Bronchial epithelial cell (primary cell): ENCODE results near the gene SERTAD4. TPM values are rescaled to one million over a fixed set of nuclear protein-coding genes. Genes with fewer than 3 reads are reported as not detected.
A peak's percentile ranks its signal among the peaks of the same experiment; 100 is the strongest.

ENCODE experiments used
- DNase-seq: peaks from one replicate; pipeline ENCODE4 v3.0.0-alpha.2; 2010; ENCODE audit warnings: low read depth
- FAIRE-seq: peaks from 2 replicates; lab custom pipeline; 2011; peaks lifted over from hg19 to GRCh38; lab: Jason Lieb, UNC
- H3K27me3 ChIP-seq: 2 replicates; pipeline ENCODE4 v1.5.1; 2011; ENCODE audit warnings: low read length; ENCODE audit not compliant: control insufficient read depth, insufficient read depth
- H3K36me3 ChIP-seq: 2 replicates; pipeline ENCODE4 v1.5.1; 2011; ENCODE audit warnings: low read length; ENCODE audit not compliant: control insufficient read depth, insufficient read depth
- H3K4me3 ChIP-seq: 2 replicates; pipeline ENCODE4 v1.5.1; 2011; ENCODE audit warnings: mild to moderate bottlenecking, low read depth, low read length, control low read depth
- total RNA-seq: library from RNA; depleted of rRNA; stranded (reverse); fragments of >200 nt; gene quantifications from 2 replicates; pipeline ENCODE4 v1.2.1, GENCODE V29; 2014
- TF ChIP-seq, protein P1 (sequence below): IDR thresholded peaks from 2 replicates; pipeline ENCODE4 v1.5.1; 2011; ENCODE audit warnings: mild to moderate bottlenecking, moderate library complexity, low read length, control low read depth, inconsistent platforms; ENCODE audit not compliant: insufficient read depth, severe bottlenecking

The SERTAD4 gene
- total RNA-seq, 1 donor from 2014 or later: 0.26 TPM

DNA sequence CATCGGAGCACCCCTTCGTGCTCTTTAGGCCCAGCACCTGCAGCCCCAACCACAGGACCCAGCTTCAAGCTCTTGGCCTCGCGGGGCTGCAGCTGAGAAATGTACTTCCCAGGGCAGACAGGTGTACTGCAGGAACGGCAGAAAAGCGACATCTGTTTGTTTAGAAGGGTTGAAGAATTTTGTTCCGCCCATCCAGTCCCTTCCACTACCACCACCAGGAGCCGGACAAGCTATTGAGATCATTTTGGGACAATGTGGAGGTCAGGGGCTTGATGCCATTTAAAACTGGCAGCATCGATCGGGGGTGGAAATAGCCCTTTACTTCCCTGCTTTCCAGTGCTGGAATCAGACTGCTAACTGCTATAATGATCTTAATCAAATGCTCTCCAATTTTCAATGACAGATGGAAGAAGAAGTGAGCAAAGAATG is 1.7 kb downstream of the SERTAD4 start:
- FAIRE-seq (no peak), DNase-seq (no peak)
- Histone ChIP-seq H3K36me3 (no peaks in the 10 kb centered on the region), H3K4me3 (peak overlapping the region; percentile 66), H3K27me3 (no peaks in the 10 kb centered on the region)
- TF ChIP-seq, protein P1, sequence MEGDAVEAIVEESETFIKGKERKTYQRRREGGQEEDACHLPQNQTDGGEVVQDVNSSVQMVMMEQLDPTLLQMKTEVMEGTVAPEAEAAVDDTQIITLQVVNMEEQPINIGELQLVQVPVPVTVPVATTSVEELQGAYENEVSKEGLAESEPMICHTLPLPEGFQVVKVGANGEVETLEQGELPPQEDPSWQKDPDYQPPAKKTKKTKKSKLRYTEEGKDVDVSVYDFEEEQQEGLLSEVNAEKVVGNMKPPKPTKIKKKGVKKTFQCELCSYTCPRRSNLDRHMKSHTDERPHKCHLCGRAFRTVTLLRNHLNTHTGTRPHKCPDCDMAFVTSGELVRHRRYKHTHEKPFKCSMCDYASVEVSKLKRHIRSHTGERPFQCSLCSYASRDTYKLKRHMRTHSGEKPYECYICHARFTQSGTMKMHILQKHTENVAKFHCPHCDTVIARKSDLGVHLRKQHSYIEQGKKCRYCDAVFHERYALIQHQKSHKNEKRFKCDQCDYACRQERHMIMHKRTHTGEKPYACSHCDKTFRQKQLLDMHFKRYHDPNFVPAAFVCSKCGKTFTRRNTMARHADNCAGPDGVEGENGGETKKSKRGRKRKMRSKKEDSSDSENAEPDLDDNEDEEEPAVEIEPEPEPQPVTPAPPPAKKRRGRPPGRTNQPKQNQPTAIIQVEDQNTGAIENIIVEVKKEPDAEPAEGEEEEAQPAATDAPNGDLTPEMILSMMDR: no peak

- H3K36me3 ChIP-seq: no peaks in the 10 kb centered on the region
- H3K27me3 ChIP-seq: no peaks in the 10 kb centered on the region
- no peak overlapping the region for H3K4me3 ChIP-seq
- TF ChIP-seq, protein P1: no peak
- DNase-seq: no peak
- FAIRE-seq: no peak
These were observed 2.9 kb downstream of the SERTAD4 start for GRCh38 chr1:210235363-210236053.

GRCh38 chr1:210236386-210236839 is 3.8 kb downstream of the SERTAD4 start:
- no peaks in the 10 kb centered on the region for H3K27me3 ChIP-seq
- no peaks in the 10 kb centered on the region for H3K36me3 ChIP-seq
- FAIRE-seq (no peak), DNase-seq (no peak)
- H3K4me3 ChIP-seq: no peak overlapping the region
- TF ChIP-seq, protein P1: no peak

GRCh38 chr1:210236840-210237409 is 4.3 kb downstream of the SERTAD4 start:
- FAIRE-seq (no peak), DNase-seq (no peak)
- TF ChIP-seq, protein P1: no peak
- no peaks in the 10 kb centered on the region for H3K36me3 ChIP-seq
- no peaks in the 10 kb centered on the region for H3K27me3 ChIP-seq
- no peak overlapping the region for H3K4me3 ChIP-seq

DNA sequence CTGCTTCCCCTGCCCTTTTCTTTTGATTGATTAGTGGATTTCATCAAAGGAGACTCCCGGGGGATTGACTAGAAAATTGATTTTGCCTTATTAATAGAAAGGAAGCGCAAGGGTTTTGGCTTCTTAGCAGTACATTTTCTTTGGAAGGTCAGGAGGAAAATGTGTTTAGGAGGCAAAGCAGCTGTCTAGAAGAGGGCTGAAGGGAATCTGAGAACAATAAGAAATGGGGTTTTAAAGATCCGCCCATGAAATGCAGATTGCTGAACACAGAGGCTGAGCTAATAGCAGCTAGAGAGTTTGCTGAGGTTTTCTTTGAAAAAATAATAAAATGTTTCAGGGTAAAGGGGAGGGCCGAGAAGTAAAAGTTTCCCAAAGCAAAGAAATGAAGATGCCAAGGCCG is 4.9 kb downstream of the SERTAD4 start:
- DNase-seq: no peak
- TF ChIP-seq, protein P1: no peak
- FAIRE-seq: no peak
- Histone ChIP-seq H3K4me3 (no peak overlapping the region), H3K36me3 (no peaks in the 10 kb centered on the region), H3K27me3 (no peaks in the 10 kb centered on the region)
